ENCODE results near the gene EDEM1.

Gene EDEM1

GRCh38 chr3:5212628-5213573 lies 25.4 kb downstream of the EDEM1 start:
- TF ChIP-seq, protein P1, sequence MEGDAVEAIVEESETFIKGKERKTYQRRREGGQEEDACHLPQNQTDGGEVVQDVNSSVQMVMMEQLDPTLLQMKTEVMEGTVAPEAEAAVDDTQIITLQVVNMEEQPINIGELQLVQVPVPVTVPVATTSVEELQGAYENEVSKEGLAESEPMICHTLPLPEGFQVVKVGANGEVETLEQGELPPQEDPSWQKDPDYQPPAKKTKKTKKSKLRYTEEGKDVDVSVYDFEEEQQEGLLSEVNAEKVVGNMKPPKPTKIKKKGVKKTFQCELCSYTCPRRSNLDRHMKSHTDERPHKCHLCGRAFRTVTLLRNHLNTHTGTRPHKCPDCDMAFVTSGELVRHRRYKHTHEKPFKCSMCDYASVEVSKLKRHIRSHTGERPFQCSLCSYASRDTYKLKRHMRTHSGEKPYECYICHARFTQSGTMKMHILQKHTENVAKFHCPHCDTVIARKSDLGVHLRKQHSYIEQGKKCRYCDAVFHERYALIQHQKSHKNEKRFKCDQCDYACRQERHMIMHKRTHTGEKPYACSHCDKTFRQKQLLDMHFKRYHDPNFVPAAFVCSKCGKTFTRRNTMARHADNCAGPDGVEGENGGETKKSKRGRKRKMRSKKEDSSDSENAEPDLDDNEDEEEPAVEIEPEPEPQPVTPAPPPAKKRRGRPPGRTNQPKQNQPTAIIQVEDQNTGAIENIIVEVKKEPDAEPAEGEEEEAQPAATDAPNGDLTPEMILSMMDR (IDR thresholded peaks at IDR 0.05; ENCODE audit: control insufficient read depth, extremely low read depth, insufficient read depth) = no peak
- DNase-seq (ENCODE audit: low read depth) = no peak
- no peak overlapping the region for H3K4me3 ChIP-seq (ENCODE audit: low read depth, low read length)

DNA sequence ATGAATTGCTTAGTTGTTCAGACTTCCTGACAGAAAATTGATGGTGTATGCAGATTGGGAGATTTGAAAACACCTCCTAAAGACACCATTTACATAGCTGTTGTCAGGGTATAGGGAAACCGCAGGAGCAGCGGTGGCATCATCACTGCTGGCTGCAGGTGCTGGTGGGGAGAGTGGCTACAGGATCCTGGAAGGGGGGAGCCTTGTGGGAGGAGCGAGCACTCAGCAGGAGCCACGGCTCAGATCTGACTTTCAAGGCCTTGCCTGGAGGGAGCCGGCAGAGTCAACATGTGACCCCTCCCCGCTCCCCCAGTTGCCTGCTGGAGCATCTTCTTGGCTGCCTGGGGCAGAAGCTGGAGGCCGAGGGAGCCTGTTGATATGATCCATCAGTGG lies 26.1 kb downstream of the EDEM1 start:
- no peak for DNase-seq (ENCODE audit: low read depth)
- no peak overlapping the region for H3K4me3 ChIP-seq (ENCODE audit: low read depth, low read length)
- TF ChIP-seq, protein P1 (IDR thresholded peaks at IDR 0.05; ENCODE audit: control insufficient read depth, extremely low read depth, insufficient read depth) = no peak

GRCh38 chr3:5214352-5214751 lies 26.8 kb downstream of the EDEM1 start:
- TF ChIP-seq, protein P1 (IDR thresholded peaks at IDR 0.05; ENCODE audit: control insufficient read depth, extremely low read depth, insufficient read depth) = no peak
- H3K4me3 ChIP-seq (ENCODE audit: low read depth, low read length) = no peak overlapping the region
- DNase-seq (ENCODE audit: low read depth) = no peak

- no peak overlapping the region for H3K4me3 ChIP-seq (ENCODE audit: low read depth, low read length)
Observed at GRCh38 chr3:5217824-5218595, 30.5 kb downstream of the EDEM1 start.

DNA sequence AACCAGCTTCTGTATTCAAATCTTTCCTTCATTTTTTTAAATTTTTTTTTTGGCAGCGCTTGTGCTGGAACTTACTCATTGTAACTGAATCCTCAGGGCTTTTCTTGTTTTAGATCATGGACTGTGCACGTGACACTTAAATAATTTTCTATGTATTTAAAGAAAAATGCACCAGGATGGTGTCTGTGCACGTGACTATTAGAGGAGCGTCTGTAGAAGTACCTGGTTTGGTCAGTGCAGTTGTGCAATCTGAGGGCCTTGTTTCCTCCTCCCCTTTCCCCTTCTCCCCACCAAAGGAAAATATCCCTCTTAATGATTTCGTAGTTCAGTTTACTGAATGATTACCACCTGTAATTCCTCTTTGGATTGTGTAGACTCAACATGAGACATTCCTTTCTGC lies 31.3 kb downstream of the EDEM1 start:
- no peak for DNase-seq (ENCODE audit: low read depth)
- no peak overlapping the region for H3K4me3 ChIP-seq (ENCODE audit: low read depth, low read length)
- TF ChIP-seq, protein P1 (IDR thresholded peaks at IDR 0.05; ENCODE audit: control insufficient read depth, extremely low read depth, insufficient read depth) = no peak

More at GRCh38 chr3:5217824-5218595, 30.5 kb downstream of the EDEM1 start:
- DNase-seq (ENCODE audit: low read depth) = no peak
- TF ChIP-seq, protein P1 (IDR thresholded peaks at IDR 0.05; ENCODE audit: control insufficient read depth, extremely low read depth, insufficient read depth) = no peak

DNA sequence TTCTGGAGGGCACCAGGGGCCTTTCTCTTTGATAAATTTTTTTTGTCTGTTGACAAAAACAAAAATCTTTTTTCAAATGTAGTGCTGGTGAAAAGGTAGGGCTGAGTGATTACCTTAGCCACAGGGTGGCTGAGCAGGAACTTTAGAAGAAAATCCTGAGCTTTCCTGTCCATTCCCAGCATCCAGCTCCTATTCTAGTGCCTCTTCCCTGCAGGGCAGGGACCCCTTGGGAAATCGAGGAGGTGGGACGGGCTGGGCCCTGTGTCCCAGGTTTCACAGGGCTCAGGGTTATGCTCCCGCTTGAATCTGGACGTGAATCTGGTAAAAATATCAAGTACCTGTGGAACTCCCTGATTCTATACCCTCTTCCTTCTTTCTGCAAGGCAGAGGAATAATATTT lies 31.7 kb downstream of the EDEM1 start:
- DNase-seq (ENCODE audit: low read depth) = no peak
- H3K4me3 ChIP-seq (ENCODE audit: low read depth, low read length) = no peak overlapping the region
- TF ChIP-seq, protein P1 (IDR thresholded peaks at IDR 0.05; ENCODE audit: control insufficient read depth, extremely low read depth, insufficient read depth) = no peak

All from LNCaP clone FGC (cell line).